ENCODE data around the gene BATF3.

Gene BATF3

DNA sequence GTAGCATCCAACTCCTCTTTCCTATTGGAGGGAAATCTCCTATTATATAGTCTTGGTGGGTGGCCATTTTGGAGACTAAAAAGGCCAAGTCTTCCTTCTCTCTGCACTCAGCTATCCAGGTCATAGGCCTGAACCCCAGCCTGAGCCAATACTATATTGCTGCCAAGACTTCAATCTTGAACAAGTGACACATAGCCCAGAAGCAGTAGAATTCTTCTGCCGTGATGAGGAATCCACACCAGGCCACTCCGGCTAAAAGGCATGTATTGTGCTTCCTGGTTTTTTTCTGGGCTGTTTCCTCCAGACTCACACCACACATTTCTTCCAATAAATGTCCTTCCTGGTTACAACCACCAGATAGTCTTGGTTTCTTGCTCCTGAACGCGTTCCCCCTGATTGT is 48.1 kb downstream of the BATF3 start:
- H3K27ac ChIP-seq = no peak overlapping the region
- TF ChIP-seq CTCF (conservative IDR thresholded peaks at IDR 0.05) (no peak), ZFX (IDR thresholded peaks at IDR 0.05) (no peak)

- no peak overlapping the region for H3K27ac ChIP-seq
- TF ChIP-seq ZFX (IDR thresholded peaks at IDR 0.05) (no peak), CTCF (conservative IDR thresholded peaks at IDR 0.05) (no peak)
These were observed 49.4 kb downstream of the BATF3 start for GRCh38 chr1:212650228-212650627.

GRCh38 chr1:212649020-212649419 is 50.6 kb downstream of the BATF3 start:
- TF ChIP-seq ZFX (IDR thresholded peaks at IDR 0.05) (no peak), CTCF (conservative IDR thresholded peaks at IDR 0.05) (no peak)
- no peak overlapping the region for H3K27ac ChIP-seq

DNA sequence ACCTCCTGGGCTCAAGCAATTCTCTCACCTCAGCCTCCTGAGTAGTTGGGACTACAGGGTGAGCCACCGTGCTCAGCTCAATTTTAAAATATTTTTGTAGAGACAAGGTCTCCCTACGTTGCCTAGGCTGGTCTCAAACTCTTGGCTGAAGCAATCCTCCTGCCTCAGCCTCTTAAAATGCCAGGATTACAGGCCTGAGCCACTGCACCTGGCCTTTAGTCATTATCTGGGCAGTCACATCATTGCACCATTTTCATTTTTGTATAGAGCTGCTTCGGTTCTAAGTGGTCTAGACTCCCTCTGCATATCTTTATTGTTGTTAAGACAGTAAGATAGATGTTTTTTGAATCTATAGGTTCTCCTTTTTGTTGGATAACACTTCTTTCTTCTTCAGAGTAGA is 51.2 kb downstream of the BATF3 start:
- H3K27ac ChIP-seq = no peak overlapping the region
- TF ChIP-seq CTCF (conservative IDR thresholded peaks at IDR 0.05) = no peak
- no peak for TF ChIP-seq ZFX (IDR thresholded peaks at IDR 0.05)

DNA sequence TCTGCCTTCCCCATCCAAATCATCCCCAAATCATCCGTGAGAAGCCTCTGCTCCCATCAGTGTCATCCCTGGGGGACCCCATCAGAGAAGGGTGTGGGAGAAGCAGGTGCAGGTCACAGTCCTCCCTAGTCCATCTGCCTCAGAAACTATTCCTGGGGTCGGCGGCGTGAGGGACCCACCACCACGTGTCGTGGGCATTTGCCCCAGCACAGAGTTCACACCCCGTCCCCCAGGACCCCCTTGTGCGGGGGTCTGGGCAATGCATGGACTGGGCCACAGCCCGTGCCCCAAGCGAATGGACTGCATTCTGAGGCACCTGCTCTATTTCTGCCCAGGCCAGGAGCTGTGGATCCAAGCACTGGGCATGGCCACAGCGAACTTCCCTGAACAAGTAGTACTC is 52.6 kb downstream of the BATF3 start:
- no peak overlapping the region for H3K27ac ChIP-seq
- TF ChIP-seq CTCF (conservative IDR thresholded peaks at IDR 0.05) = no peak
- TF ChIP-seq ZFX (IDR thresholded peaks at IDR 0.05) = no peak

- no peak for TF ChIP-seq ZFX (IDR thresholded peaks at IDR 0.05)
- no peak for TF ChIP-seq CTCF (conservative IDR thresholded peaks at IDR 0.05)
- H3K27ac ChIP-seq = no peak overlapping the region
These were observed 53.1 kb downstream of the BATF3 start for GRCh38 chr1:212646588-212646987.

DNA sequence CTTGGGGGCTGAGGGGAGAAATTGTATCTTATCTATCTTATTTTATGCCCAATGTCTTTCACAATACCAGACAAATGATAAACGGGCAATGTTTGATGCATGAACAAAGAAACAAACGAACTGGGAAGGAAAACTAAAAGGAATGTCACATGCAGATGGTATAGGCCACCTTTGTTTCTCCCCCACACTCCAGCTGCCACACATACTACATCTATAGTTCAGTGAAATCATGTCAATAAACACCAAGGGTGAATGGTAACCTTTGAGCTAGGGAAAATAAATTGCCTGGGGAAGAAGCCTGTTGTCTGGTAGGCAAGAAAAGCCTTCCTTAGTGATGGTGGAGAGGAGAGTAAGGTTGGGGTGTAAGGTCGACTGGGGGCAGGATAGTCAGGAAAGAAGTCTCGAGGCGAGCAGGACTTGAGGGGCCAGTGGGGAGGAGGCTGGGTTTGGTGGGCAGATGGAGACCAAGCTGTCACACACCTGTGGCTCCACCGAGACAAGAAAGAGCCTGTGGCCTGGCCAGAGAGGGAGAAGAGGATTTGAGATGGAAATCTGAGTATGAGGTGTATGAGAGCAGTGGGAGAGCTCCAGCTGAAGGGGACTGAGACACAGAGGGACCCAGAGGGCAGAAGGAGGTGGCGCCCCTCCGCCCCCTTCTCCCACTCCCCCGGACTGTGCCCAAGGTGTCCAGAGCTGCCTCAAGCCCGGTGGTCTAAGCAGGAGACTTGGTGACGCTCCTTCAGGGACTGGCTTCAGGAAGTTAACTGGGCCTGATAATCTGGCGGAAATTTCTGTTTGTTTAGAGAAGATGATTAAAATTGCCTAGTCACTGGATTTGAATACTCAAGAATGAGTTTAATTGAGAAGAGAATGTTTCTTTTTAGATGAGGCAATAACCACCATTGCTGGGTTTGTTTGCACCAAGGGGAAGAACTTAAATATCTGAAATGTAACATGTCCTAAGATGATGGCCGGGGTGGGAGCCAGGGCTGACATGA is 53.8 kb downstream of the BATF3 start:
- H3K27ac ChIP-seq = no peak overlapping the region
- TF ChIP-seq ZFX (IDR thresholded peaks at IDR 0.05) (no peak), CTCF (conservative IDR thresholded peaks at IDR 0.05) (no peak)

Data from C4-2B (cell line).